Kidney glomerular epithelial cell (primary cell): Measurements from ENCODE around the gene HYAL4.
A peak's percentile ranks its signal among the peaks of the same experiment; 100 is the strongest.

ENCODE experiments used
- DNase-seq: peaks from one replicate; lab custom pipeline; 2025; lab: John Stamatoyannopoulos, UW

Gene HYAL4

GRCh38 chr7:123905714-123906113, 60.7 kb downstream of the HYAL4 start:
- DNase-seq, result no peak

GRCh38 chr7:123916240-123916724, 71.3 kb downstream of the HYAL4 start:
- DNase-seq, result peak; percentile 75

DNA sequence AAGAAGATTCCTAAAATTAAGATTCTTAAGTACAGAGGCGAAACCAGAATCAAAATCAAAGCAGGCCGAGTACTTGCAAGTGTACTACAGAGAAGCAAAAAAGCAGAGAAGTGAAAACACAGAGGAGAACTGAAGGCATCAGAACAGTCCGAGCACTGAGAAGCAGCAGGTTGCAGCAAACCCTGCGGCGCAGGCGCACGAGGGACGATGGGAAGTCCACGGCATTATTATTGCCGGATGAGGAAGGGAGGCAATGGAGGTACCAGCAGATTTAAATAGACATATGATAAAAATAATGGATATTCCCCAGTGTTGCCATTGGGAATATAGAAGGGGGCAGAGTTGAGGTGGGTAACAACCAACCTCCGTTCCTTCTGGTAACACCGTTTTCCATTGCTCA, 72.9 kb downstream of the HYAL4 start:
- no peak for DNase-seq

DNA sequence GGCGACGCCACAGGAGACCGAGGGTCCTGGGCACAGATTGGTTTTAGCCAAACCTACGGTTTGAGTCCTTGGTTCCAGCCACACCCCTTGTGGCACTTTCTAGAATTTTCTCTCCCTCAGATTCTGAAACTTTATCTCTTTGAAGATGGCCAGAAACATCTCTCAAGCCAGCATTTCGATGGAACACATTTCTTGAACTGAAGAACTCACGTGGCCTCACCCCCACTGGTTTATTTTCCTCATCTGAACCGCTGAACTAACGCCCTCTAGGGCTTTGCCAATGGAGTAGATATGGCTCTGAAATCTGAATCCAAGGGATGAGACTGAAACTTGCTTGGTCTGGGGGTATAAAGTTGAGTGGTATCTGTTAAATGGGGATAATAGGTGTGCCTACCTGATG, 73.3 kb downstream of the HYAL4 start:
- DNase-seq, result no peak

DNA sequence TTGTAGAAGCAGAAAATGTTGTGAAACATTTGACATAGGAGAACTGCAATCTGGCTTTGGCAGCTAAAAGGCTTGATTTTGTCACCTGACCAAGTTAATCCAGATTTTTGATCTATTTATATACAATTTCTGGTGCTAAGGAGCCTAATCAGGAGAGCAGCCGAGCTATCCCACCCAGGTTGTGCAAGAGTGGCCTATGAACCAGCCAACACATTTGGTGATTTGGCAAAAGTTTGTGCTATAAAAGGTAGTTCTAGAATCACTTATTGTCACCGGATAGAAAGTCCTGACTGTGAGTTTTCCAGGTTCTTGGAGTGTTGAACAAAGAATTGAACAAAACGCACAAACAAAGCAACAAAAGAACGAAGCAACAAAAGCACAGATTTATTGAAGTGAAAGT, 78.6 kb downstream of the HYAL4 start:
- DNase-seq, result no peak

DNA sequence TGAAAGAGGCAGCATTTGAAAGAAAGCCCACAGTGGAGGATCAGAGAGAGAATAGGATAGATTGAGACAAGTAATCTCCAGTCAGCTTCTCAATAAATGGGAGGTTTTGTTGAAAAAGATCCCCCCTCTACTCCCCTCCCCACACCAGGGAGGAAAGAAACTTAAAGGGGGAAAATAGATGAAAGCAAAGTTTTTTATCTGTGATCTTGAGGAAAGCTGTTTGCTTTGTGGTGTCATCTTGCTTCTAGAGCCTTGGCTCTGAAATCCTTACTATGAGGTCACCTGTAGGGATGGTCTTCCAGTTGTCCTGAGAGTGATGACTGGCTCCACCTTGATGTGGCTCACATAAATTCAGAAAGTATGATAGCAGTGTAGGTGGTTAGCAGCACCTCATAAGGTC, 80.0 kb downstream of the HYAL4 start, which contains the start of gene SPAM1:
SPAM1 (plus strand) TSS at position 301 of the 400 bp plus-strand sequence. CDS start 28,330 bp downstream, outside the sequence.
- no peak for DNase-seq
